ENCODE measurements around the gene JCAD.
"Not testable (repeated sequence)": the region's sequence is repeated elsewhere in the genome, so short reads cannot be mapped to it uniquely, and the experiment has no call there.

Gene JCAD

GRCh38 chr10:30026080-30026479, 33.3 kb downstream of the JCAD start:
- no peak for DNase-seq (ENCODE audit: low read depth in 2 of 2)

- DNase-seq (ENCODE audit: low read depth in 2 of 2): not testable (repeated sequence)
Measured at GRCh38 chr10:30025428-30025827, 34.0 kb downstream of the JCAD start.

DNA sequence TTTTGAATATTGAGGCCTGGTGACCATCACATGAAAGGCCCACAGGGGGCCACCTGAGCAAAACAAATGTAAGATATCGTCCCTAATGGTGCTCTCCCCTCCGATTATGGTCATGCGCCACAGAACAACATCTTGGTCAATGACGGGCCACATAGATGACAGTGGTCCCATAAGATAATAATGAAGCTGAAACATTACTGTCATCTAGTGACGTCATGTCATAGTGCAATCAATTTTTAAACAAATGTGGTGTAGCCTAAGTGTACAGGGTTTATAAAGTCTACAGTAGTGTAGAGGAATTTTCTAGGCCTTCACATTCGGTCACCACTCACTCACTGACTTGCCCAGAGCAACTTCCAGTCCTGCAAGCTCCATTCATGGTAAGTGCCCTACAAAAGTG, 36.8 kb downstream of the JCAD start:
- DNase-seq (ENCODE audit: low read depth in 2 of 2): no peak

DNA sequence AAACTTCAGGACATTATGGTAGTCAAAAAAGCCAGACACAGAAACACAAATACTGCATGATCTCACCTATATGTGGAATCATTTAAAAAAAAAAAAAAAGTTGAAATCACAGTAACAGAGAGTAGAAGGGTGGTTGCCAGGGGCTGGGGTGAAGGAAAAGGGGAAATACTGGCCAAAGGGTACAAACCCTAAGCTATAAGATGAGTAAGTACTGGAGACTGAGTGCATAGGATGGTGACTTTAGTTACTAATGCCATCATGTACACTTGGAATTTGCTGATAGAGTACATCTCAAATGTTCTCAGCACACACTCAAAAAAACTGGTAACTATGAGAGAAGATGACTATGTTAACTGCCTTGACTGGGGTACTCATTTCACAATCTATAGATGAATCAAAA, 39.9 kb downstream of the JCAD start:
- no peak for DNase-seq (ENCODE audit: low read depth in 2 of 2)

GRCh38 chr10:30018496-30018895, 40.9 kb downstream of the JCAD start:
- DNase-seq (ENCODE audit: low read depth in 2 of 2): no peak

- DNase-seq (ENCODE audit: low read depth in 2 of 2): no peak
Measured at GRCh38 chr10:30017966-30018365, 41.4 kb downstream of the JCAD start.

DNA sequence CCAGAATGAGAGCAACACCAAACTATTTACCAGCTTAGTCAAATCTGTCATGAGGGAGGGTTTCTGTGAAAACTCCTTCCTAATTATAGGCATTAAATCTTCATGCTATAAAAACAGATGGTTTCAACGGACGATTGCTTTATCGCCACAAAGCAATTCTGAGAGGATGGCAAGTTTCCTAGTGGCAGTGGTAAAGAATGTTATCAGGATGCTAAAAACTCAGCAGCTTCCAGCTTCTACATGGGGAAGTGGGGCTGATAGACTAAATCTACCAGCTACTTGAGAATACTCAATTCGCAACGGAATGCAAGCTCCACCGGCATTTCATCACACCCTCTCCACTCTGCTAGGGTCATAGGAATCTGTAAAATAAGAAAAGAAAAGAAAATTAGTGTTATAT, 41.8 kb downstream of the JCAD start:
- no peak for DNase-seq (ENCODE audit: low read depth in 2 of 2)

DNA sequence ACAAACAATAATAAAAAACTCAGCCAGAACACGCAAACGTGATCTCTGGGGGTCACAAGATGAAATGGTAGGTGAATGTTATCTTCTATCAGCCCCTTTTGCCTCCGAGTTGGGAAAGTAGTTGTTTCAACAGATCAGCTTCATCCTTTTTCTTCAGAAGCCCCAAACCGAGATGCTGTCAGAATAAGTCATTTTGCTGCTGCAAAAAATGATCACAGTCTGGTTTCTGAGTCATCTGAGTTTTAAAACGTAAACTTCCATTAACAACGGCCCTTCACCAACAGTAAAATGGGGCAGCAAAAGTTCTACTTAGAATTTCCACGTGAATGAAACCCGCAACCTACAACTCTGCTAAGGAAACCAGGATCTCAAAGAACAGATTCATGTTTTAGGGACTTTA, 44.9 kb downstream of the JCAD start:
- no peak for DNase-seq (ENCODE audit: low read depth in 2 of 2)

GRCh38 chr10:30013757-30014156, 45.6 kb downstream of the JCAD start:
- no peak for DNase-seq (ENCODE audit: low read depth in 2 of 2)

DNA sequence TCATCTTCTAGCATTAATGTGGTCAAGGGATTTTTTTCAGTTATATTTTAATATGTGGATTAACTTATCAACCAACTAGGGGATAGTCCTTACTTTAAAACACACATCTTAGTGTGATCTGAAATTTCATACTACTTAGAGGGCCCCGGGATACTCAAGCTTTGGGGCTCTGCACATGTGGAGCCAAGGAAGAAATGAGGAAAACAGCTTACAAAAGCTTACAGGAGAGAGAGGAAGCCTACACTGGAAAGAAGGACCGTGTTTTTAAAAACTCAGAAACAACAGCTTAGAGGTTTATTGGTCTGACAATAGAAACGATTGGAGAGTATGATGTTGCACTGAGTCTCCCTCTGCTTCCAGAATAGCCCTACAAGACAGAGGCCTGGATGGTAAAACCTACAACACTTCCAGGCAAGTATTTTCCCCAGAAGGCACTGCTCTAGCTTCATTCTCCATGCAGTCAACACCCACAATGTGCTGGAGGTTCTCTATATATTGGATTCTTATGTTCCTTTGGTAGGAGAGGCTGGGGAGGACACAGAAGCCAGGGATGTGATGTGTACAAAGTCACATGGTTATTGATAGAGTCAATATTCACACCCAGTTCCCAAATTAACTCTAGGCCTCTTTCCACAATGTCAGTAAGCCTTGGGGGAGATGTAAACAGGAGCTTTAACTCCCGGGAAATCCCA, 47.3 kb downstream of the JCAD start:
- DNase-seq (ENCODE audit: low read depth in 2 of 2): no peak

DNA sequence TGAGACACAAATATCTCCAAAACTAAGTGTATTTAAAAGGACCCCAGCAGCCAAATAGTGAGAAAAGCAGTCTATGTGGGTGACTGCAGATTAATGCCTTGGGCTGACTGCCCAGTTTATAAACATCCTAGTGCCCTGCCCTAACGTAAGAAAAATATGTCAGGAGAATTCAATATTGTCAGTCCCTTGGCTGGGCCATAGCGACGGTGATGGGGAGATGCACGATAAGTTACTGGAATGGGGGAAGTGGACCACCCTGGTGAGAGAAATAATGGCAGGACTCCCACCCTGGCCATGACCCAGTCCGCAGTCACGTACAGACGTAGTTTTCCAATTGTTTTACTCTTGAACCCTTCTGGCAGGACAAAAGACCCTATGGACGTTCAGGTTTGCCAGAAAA, 48.0 kb downstream of the JCAD start:
- no peak for DNase-seq (ENCODE audit: low read depth in 2 of 2)

GRCh38 chr10:30007406-30007805, 52.0 kb downstream of the JCAD start:
- DNase-seq (ENCODE audit: low read depth in 2 of 2): no peak

DNA sequence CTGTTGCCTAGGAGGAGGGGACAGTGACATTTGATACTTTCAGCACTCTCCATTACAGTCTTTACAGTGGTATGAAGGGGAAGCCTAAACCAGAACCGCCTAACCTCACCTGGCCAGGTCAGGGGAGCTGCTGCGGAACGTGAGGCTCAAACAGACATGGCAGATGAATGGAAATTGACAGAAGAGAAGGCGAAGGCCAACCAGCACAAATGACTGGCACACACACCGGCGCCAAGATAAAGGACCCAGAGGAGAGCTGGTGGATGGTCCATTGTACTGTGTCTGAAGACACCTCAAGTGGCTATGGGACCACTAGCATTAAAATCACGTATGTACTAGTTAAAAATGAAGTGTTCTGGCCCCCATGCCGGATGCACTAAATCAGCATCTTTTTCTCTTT, 53.0 kb downstream of the JCAD start:
- DNase-seq (ENCODE audit: low read depth in 2 of 2): no peak

DNA sequence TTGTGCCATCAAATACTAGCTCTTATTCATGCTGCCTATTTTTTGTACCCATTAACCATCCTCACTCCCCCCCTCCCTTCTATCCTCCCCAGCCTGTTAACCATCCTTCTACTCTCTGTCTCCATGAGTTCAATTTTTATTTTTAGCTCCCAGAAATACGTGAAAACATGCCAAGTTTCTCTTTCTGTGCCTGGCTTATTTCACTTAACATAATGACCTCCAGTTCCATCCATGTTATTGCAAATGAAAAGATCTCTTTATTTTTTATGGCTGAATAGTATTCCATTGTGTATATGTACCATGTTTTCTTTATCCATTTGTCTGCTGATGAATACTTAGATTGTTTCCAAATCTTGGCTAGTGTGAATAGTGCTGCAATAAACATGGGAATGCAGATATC, 54.3 kb downstream of the JCAD start:
- not testable (repeated sequence) for DNase-seq (ENCODE audit: low read depth in 2 of 2)

DNA sequence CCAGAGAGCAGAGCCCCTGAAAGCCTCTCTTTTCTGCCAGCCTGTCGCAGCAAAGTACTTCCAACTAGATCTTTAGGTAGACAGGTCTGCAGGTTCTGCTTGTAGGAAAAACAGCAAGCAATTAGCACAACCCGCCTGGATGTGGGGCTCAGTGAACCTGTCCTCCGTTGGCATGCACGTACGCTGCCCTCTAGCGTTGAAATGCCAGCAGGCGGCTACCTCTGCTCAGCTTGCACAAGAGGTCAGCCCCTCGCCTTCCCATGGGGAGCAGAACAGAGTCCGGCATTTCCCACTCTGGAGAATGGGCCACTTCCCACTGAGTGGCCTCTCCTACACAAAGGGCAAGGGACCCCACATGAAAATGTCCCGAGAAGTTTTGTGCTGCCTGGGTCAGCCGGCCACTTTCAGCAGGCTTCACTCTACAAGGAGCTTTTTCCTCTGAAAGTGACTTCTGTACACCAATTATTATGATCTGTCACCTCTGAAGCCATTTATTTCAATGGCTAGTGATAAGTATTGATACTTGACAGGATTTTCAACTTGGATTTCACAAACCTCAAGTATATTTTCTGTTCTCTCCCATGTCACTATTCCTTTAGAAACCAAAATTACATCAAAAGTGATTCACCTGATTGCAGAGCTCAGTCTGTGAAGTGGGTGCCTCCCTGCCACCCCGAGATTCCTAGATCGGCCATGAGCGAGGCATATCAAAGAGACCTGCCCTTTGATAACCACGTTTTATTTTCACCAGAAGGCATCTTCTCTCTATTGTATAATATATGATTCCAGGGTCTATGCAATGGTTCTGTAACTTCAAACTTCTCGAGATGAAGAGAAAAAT, 56.7 kb downstream of the JCAD start:
- DNase-seq (ENCODE audit: low read depth in 2 of 2): peak; percentile 49 to 52

DNA sequence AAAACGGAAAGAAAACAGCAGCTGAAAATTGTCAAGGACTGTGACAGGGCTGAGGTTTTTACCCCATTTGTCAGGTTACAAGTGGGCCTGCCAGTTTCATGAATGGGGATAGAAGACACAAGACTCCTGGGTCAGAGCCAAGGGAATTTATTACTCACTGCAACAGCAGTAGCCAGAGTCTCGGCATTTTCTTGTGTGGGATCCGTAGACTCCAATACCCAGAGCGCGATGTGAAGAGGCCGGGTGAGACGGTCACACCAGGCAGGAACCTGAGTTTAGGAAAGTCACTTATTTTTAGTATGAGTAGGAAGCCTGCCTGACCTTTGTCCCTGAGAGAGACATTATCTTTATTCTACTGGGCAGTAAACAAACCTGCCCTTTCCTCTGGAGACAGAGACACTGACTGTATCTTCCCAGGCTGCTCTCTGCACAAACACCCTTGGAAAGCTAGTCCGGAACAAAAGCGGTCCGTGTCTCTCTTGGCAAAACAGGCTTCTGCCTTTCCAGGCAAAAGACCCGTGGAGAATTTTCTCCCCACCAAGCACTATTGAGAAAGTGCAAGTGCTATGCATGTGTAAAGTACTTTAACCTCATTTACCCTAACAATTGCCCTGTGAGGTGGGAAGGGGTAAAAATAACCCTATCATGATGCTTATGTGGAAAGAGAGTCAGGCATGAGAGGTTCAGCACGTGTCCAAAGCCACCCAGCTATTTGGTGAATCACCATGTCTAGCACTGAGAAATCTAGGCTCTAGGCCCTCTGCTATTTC, 58.4 kb downstream of the JCAD start:
- no peak for DNase-seq (ENCODE audit: low read depth in 2 of 2)

DNA sequence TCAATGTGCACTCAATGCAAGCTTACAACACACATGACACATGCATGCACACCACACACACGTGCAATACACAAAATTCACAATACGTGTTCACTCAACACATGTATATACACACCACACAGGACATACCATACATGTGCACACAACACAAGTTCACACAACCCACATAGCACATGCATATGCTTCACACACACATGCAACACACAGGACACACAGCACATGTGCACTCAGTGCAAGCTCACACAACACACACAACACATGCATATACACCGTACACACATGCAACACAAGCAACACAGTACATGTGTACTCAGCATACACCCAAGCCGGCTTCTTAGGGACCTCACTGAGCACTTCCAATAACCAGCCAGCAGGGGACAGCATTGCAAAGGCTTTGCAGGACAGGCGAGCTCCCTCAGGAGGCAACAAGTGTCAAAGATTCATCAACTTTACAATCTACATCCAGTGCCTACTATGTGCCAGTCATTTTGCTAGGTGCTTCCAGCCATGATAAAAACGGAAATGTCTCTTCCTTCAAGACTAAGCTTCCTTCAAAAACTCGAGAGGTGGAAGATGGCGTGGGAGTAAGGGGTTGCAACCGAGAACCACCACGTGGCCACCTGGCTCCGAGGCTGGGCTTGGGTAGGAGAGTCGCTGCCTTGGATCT, 61.1 kb downstream of the JCAD start:
- peak; percentile 61 to 66 for DNase-seq (ENCODE audit: low read depth in 2 of 2)

GRCh38 chr10:29994811-29995210, 64.6 kb downstream of the JCAD start:
- no peak for DNase-seq (ENCODE audit: low read depth in 2 of 2)

DNA sequence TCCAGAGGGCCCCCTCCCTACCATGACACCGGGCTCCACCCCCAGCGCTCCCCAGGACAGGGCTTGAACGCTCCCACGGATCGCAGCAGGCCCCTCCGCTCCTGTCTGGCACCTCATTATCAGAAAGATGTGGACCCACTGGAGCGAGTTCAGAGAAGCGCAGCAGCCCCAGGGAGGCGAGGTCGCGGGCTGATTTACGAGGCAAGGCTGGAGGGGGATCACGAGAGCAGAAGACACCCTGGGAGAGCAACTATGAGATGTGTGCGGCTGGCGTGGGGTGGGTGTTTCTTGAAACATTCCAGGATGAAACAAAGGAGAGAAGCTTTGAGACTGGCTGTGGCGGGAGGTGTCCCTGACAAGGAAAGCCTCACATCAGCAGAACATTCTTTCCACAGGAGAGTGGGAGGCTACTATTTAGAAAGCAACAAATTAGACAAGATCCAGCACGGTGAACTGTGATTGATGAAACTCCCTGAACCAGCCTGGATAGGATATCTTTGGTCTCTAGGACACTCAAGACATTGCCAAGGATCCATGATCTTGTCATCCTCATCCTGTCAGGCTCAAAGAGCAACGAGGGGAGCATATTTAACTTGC, 66.0 kb downstream of the JCAD start:
- DNase-seq (ENCODE audit: low read depth in 2 of 2): no peak

- no peak for DNase-seq (ENCODE audit: low read depth in 2 of 2)
Measured at GRCh38 chr10:29992914-29993313, 66.5 kb downstream of the JCAD start.

DNA sequence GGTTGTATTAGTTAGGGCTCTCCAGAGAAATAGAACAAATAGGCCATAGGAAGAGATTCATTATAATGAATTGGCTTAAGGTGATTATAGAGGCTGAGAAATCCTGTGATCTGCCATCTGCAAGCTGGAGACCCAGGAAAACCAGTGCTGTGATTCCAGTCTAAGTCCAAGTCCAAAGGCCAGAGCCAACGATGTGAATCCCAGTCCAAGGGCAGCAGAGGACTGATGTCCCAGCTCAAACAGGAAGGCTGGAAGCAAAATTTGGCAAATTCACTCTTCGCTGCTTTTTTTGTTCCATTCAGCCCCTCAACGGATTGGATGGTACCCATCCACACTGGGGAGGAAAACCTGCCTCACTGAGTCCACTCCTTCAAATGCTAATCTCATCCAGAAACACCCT, 68.0 kb downstream of the JCAD start:
- no peak for DNase-seq (ENCODE audit: low read depth in 2 of 2)

- no peak for DNase-seq (ENCODE audit: low read depth in 2 of 2)
Measured at GRCh38 chr10:29987471-29987870, 71.9 kb downstream of the JCAD start.

Measured in stimulated activated CD4-positive, alpha-beta T cell treated with anti-CD3 and anti-CD28 coated beads, Interleukin-4, amount 100 ng/mL, for 48 hours (primary cell).